Stimulated activated CD8-positive, alpha-beta memory T cell treated with anti-CD3 and anti-CD28 coated beads, Interleukin-15, amount 100 ng/mL, for 24 hours (primary cell): ENCODE results near the gene CYP4F3.
"Not testable (repeated sequence)": the region's sequence is repeated elsewhere in the genome, so short reads cannot be mapped to it uniquely, and the experiment has no call there.

Source experiments
- DNase-seq: peaks from one replicate; pipeline ENCODE4 v3.0.0-alpha.2; 2020; ENCODE audit warnings: low read depth

CYP4F3 gene

GRCh38 chr19:15629003-15629880 is 11.5 kb upstream of the CYP4F3 start:
- peak; percentile 95 for DNase-seq

- no peak for DNase-seq
Observed at GRCh38 chr19:15631817-15632216, 8.9 kb upstream of the CYP4F3 start.

- DNase-seq = no peak
Observed at GRCh38 chr19:15633082-15633835, 7.4 kb upstream of the CYP4F3 start.

- DNase-seq = no peak
Observed at GRCh38 chr19:15634105-15634504, 6.6 kb upstream of the CYP4F3 start.

- no peak for DNase-seq
Observed at GRCh38 chr19:15635016-15635805, 5.5 kb upstream of the CYP4F3 start.

GRCh38 chr19:15636026-15636425 is 4.7 kb upstream of the CYP4F3 start:
- no peak for DNase-seq

- DNase-seq = no peak
Observed at GRCh38 chr19:15639596-15639995, 1.1 kb upstream of the CYP4F3 start.

GRCh38 chr19:15640904-15641597 is 354 bp downstream of the CYP4F3 start:
- DNase-seq = no peak

- DNase-seq = no peak
Observed at GRCh38 chr19:15641901-15642491, 1.3 kb downstream of the CYP4F3 start.

- no peak for DNase-seq
Observed at GRCh38 chr19:15642807-15643206, 2.1 kb downstream of the CYP4F3 start.

- no peak for DNase-seq
Observed at GRCh38 chr19:15643387-15643786, 2.7 kb downstream of the CYP4F3 start.

- no peak for DNase-seq
Observed at GRCh38 chr19:15644066-15644741, 3.5 kb downstream of the CYP4F3 start.

- no peak for DNase-seq
Observed at GRCh38 chr19:15644816-15645215, 4.1 kb downstream of the CYP4F3 start.

GRCh38 chr19:15649526-15649925 is 8.8 kb downstream of the CYP4F3 start:
- no peak for DNase-seq

- not testable (repeated sequence) for DNase-seq
Observed at GRCh38 chr19:15650123-15650522, 9.4 kb downstream of the CYP4F3 start.

- no peak for DNase-seq
Observed at GRCh38 chr19:15651791-15652190, 11.1 kb downstream of the CYP4F3 start.

- DNase-seq = no peak
Observed at GRCh38 chr19:15652559-15653278, 12.0 kb downstream of the CYP4F3 start.

GRCh38 chr19:15656467-15656866 is 15.8 kb downstream of the CYP4F3 start:
- no peak for DNase-seq

GRCh38 chr19:15663247-15663646 is 22.6 kb downstream of the CYP4F3 start:
- no peak for DNase-seq

GRCh38 chr19:15666186-15666585 is 25.5 kb downstream of the CYP4F3 start:
- DNase-seq = no peak
